GM12875 (cell line): ENCODE data around the gene APBA2.

ENCODE experiments used
- H3K4me3 ChIP-seq: one replicate; pipeline ENCODE4 v1.5.1; 2011; ENCODE audit warnings: low read depth, low read length, control low read depth
- CTCF ChIP-seq: IDR thresholded peaks from 2 replicates; pipeline ENCODE4 v1.5.1; 2011; ENCODE audit warnings: low read depth, mild to moderate bottlenecking, control low read depth, inconsistent platforms, low read length, moderate library complexity, borderline replicate concordance; ENCODE audit not compliant: insufficient read depth

APBA2 gene

GRCh38 chr15:28868744-28869345 lies 16.9 kb upstream of the APBA2 start:
- TF ChIP-seq CTCF: no peak
- H3K4me3 ChIP-seq: no peak overlapping the region

GRCh38 chr15:28871168-28871567 lies 14.6 kb upstream of the APBA2 start:
- TF ChIP-seq CTCF: no peak
- no peak overlapping the region for H3K4me3 ChIP-seq

DNA sequence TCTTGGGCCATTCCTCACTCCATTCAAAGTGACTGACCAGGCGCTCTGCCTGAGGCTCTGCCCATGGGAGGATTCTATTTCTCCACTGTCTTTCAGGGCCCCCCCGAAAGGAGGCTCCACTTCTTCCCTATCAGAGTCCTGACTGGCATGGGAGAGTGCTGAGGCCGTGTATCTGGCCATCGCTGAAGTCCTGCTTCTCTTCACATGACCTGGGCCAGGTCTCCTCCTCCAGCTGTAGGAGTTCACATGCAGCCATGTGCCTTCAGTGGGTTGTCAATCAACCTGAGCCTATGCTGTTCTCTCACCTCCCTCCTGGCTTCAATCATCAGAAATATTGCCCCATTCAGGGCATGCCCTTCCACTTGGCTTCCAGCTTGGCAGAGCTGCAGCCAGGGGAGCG lies 12.8 kb upstream of the APBA2 start:
- no peak overlapping the region for H3K4me3 ChIP-seq
- no peak for TF ChIP-seq CTCF

DNA sequence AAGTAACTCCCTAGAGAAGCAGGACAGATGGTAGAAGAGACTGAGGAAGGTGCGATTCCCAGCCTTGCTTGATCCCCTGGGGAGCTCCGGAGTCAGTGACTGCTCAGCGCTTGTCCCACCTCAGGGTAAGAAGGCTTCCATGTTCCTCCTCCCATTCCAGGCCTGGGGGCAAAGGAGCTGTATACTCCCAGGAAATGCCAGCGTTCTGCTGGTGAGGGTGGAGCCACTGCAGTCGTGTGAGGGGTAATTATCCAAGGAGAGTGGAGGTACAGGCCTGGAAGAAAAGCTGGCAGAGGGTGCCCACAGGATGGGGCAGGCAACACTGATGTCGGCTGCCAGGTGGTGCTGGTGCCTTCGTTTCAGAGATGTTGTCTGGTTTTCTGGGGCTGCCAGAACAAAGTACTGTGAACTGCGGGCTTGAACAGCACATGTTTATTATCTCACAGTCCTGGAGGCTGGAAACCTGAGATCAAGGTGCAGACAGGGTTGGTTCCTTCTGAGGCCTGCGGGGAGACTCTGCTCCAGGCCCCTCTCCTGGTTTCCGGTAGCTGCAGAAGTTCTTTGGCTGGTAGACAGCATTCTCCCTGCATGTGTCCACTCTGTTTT lies 12.1 kb upstream of the APBA2 start:
- H3K4me3 ChIP-seq: no peak overlapping the region
- no peak for TF ChIP-seq CTCF

DNA sequence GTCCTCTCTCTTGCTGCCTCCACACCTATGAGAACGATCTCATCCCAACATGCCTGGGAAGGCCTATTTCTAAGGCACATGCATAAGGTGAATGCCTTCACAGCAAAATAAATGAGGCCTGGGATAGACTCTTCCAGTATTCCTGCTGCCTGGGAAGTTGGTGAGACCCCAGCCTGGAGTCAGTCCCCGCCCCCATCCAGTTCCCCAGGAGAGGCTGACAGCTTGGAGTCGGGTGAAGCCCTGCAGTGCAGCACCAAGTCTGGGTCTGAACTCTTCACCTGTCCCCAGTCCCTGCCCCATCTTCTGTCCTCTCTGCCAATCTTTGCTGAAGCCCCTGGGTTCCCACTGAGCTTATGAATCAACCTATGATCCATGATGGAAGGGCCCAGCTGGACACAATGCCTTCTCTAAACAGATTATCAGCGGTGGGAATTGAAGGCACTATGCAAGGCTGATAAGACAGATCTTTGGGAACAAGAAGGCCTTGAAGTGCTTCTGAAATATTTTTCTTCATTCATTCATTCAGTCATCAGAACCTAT lies 10.2 kb upstream of the APBA2 start:
- H3K4me3 ChIP-seq: no peak overlapping the region
- TF ChIP-seq CTCF: no peak

GRCh38 chr15:28876131-28876844 lies 9.5 kb upstream of the APBA2 start:
- no peak for TF ChIP-seq CTCF
- H3K4me3 ChIP-seq: no peak overlapping the region
